K562 (cell line): ENCODE results near the gene VWA3A. TPM values are rescaled to one million over a fixed set of nuclear protein-coding genes. Genes with fewer than 3 reads are reported as not detected.
A peak's percentile ranks its signal among the peaks of the same experiment; 100 is the strongest.

Experiments used
- ATAC-seq: fragments of 200-7000 bp; cut with Tn5 transposase; 3 replicates; pipeline ENCODE4 v1.9.1; 2020; ENCODE audit warnings: moderate library complexity
- BruUV-seq: library from RNA; stranded (reverse); fragments of 400-500 nt; replicated peaks from 2 replicates; lab custom pipeline; 2021; lab: Mats Ljungman, UMichigan
- CTCF ChIA-PET: fragments of 300-600 bp; formaldehyde crosslinking; extraction: SDS; loops from one replicate; lab custom pipeline; 2021; ENCODE audit warnings: low intra/inter-chr PET ratio; lab: Yijun Ruan, JAX
- POLR2A ChIA-PET: fragments of 300-600, 350-650 bp; sonication (Branson Sonifier 250); formaldehyde crosslinking; extraction: SDS; loops from one replicate; lab custom pipeline; 2021; ENCODE audit warnings: antibody characterized with exemption, inconsistent platforms; lab: Yijun Ruan, JAX
- DNase-seq, 4 experiments: peaks; one replicate each; pipeline versions ENCODE4 v3.0.0 to v3.0.0-alpha.2; 2011 to 2018; ENCODE audit warnings: low spot score in 3 of 4, mixed read lengths in 3 of 4; ENCODE audit errors: extremely low read depth in 1 of 4
- FAIRE-seq: peaks from 2 replicates; lab custom pipeline; 2011; peaks lifted over from hg19 to GRCh38; lab: Jason Lieb, UNC
- H2AFZ ChIP-seq: 2 replicates; pipeline ENCODE4 v1.6.0; 2011; ENCODE audit warnings: low read depth, low read length, control low read depth, inconsistent platforms
- H3K27ac ChIP-seq: fragments of 200-600 bp; 3 replicates; pipeline ENCODE4 v1.8.0; 2011; ENCODE audit warnings: low read depth, mild to moderate bottlenecking, control low read depth, inconsistent platforms, low read length, moderate library complexity, mixed read lengths; ENCODE audit errors: extremely low read depth
- H3K27me3 ChIP-seq, 2 experiments: fragments of 300-600 bp in 1 of 2; 2 replicates in 1 of 2; 3 replicates in 1 of 2; pipeline versions ENCODE4 v1.6.0 to v1.8.0; 2011; ENCODE audit warnings: inconsistent platforms in 2 of 2, low read length in 2 of 2, mild to moderate bottlenecking in 1 of 2, mixed read lengths in 1 of 2, moderate library complexity in 1 of 2; ENCODE audit not compliant: control insufficient read depth in 2 of 2, insufficient read depth in 2 of 2
- H3K36me3 ChIP-seq: fragments of 300-600 bp; 3 replicates; pipeline ENCODE4 v1.8.0; 2011; ENCODE audit warnings: mild to moderate bottlenecking, low read length, inconsistent platforms; ENCODE audit not compliant: control insufficient read depth, insufficient read depth
- H3K4me1 ChIP-seq, 2 experiments: fragments of 200-600 bp in 1 of 2; replicated peaks in 1 of 2; 2 replicates in 1 of 2; 3 replicates in 1 of 2; pipeline versions ENCODE4 v1.5.1 to v1.8.0; 2011; ENCODE audit warnings: inconsistent platforms in 2 of 2, low read length in 2 of 2, mild to moderate bottlenecking in 1 of 2, mixed read lengths in 1 of 2, moderate library complexity in 1 of 2; ENCODE audit not compliant: control insufficient read depth in 2 of 2, insufficient read depth in 2 of 2
- H3K4me2 ChIP-seq: 2 replicates; pipeline ENCODE4 v1.6.1; 2011; ENCODE audit warnings: low read length, control low read depth, inconsistent platforms, mixed read lengths; ENCODE audit not compliant: insufficient read depth
- H3K4me3 ChIP-seq: fragments of 200-600 bp; sonication (generic), shearing (Covaris generic); 2 replicates; pipeline ENCODE4 v1.5.1; 2016; ENCODE audit warnings: control low read depth, inconsistent platforms
- H3K79me2 ChIP-seq: fragments of 200-600 bp; 3 replicates; pipeline ENCODE4 v1.8.0; 2011; ENCODE audit warnings: low read length, inconsistent platforms; ENCODE audit not compliant: control insufficient read depth, insufficient read depth
- H3K9ac ChIP-seq, 2 experiments: 2 replicates each; pipeline versions ENCODE4 v1.6.0 to v1.6.1; 2011; ENCODE audit warnings: low read depth in 2 of 2, low read length in 2 of 2, control low read depth in 1 of 2, inconsistent platforms in 1 of 2, mild to moderate bottlenecking in 1 of 2, mixed read lengths in 1 of 2; ENCODE audit not compliant: insufficient read depth in 1 of 2
- H3K9me1 ChIP-seq: one replicate; pipeline ENCODE4 v1.6.0; 2011; ENCODE audit warnings: inconsistent platforms, mild to moderate bottlenecking, low read length, moderate library complexity; ENCODE audit not compliant: control insufficient read depth, insufficient read depth
- H3K9me3 ChIP-seq: replicated peaks from 2 replicates; pipeline ENCODE4 v1.5.1; 2011; ENCODE audit warnings: low read depth, low read length, inconsistent platforms; ENCODE audit not compliant: control insufficient read depth, insufficient read depth
- H4K20me1 ChIP-seq: replicated peaks from 2 replicates; pipeline ENCODE4 v1.6.1; 2011; ENCODE audit warnings: low read length, inconsistent platforms, mixed read lengths; ENCODE audit not compliant: control insufficient read depth, insufficient read depth
- KLF1 ChIP-seq: fragments of 450-650 bp; IDR thresholded peaks from 2 replicates; pipeline ENCODE4 v1.6.1; 2016; ENCODE audit warnings: missing genetic modification characterization, missing compliant biosample characterization
- RAD21 ChIP-seq, 2 experiments: fragments of 250-450 bp in 1 of 2; fragments of 450-650 bp in 1 of 2; sonication (Bioruptor Pico) in 1 of 2; formaldehyde crosslinking in 1 of 2; IDR thresholded peaks in 1 of 2; conservative IDR thresholded peaks in 1 of 2; 2 replicates each; pipeline versions ENCODE4 v1.4.0 to v1.8.0; 2020 to 2022; ENCODE audit warnings: mild to moderate bottlenecking in 2 of 2, moderate library complexity in 1 of 2
- SIRT6 ChIP-seq: IDR thresholded peaks from one replicate; pipeline ENCODE4 v1.6.1; 2012; ENCODE audit warnings: low read depth, mild to moderate bottlenecking, control low read depth, inconsistent platforms, low read length, moderate library complexity
- STAT5A ChIP-seq: IDR thresholded peaks from 2 replicates; pipeline ENCODE4 v1.6.1; 2012; ENCODE audit warnings: low read length, inconsistent platforms, borderline replicate concordance
- ZNF282 ChIP-seq: sonication (generic); formaldehyde crosslinking; IDR thresholded peaks from 2 replicates; pipeline ENCODE4 v1.8.1; 2023; ENCODE audit warnings: missing genetic modification reagents
- ZNF79 ChIP-seq: fragments of 250-450 bp; sonication (Bioruptor Pico); IDR thresholded peaks from 2 replicates; pipeline ENCODE4 v1.4.0; 2020; ENCODE audit warnings: low read depth, mild to moderate bottlenecking, moderate library complexity
- WGBS: fragments of 100-300 bp; shearing (Covaris generic); methylation state at CpG from one replicate; pipeline ENCODE4 v1.1.6; 2016; ENCODE audit warnings: low coverage, mixed read lengths; ENCODE audit not compliant: insufficient coverage; ENCODE audit errors: missing lambda C conversion rate; 5-methylcytosine and 5-hydroxymethylcytosine counted together
- in situ Hi-C: fragments of 300-500 bp; cut with MboI; formaldehyde crosslinking; loops from 4 replicates; pipeline ENCODE4 v1.15.0; 2018; ENCODE audit warnings: inconsistent platforms, mixed read lengths
- intact Hi-C: fragments of 100-400 bp; cut with micrococcal nuclease; formaldehyde crosslinking; loops from 2 replicates; pipeline ENCODE4 v1.14.2; 2022
- polyA plus RNA-seq, 8 experiments: library from polyadenylated mRNA; depleted of rRNA in 4 of 8; stranded (reverse) in 5 of 8; unstranded in 3 of 8; fragments of >200 nt; fragmentation: Nextera tagmentation in 2 of 8; fragmentation: Illumina TruSeq in 1 of 8; extraction: Ambion mirVana in 2 of 8; extraction: Trizol in 1 of 8; gene quantifications; 2 replicates each; pipeline versions ENCODE4 v1.2.1 to v1.2.3, GENCODE V29; 2011 to 2014; ENCODE audit warnings: inconsistent platforms in 1 of 8, missing spikeins in 1 of 8
- total RNA-seq, 7 experiments: library from RNA; depleted of rRNA in 6 of 7; stranded (reverse); fragments of >200 nt in 6 of 7; fragmentation: Illumina TruSeq in 2 of 7; extraction: Trizol in 2 of 7; gene quantifications; 2 replicates each; pipeline versions ENCODE4 v1.2.1 to v1.2.3, GENCODE V29; 2011 to 2021; ENCODE audit warnings: low replicate concordance in 1 of 7
- TF ChIP-seq, protein P1 (sequence below): fragments of 250-450 bp; sonication (Bioruptor Pico); IDR thresholded peaks from 2 replicates; pipeline ENCODE4 v1.5.0; 2020; ENCODE audit warnings: mild to moderate bottlenecking
- TF ChIP-seq, protein P2 (sequence below), 3 experiments: IDR thresholded peaks in 2 of 3; conservative IDR thresholded peaks in 1 of 3; 2 replicates each; pipeline ENCODE4 v1.5.1; 2011 to 2012; ENCODE audit warnings: low read length in 3 of 3, mild to moderate bottlenecking in 3 of 3, control low read depth in 2 of 3, improper control_type of control experiment in 1 of 3, inconsistent platforms in 1 of 3, low read depth in 1 of 3, mixed read lengths in 1 of 3, moderate library complexity in 1 of 3; ENCODE audit not compliant: insufficient read depth in 2 of 3

VWA3A gene
- total and polyA plus RNA-seq, 9 of the 15 experiments (the other 6 are each of a cell fraction or from before 2014, with no cell fraction given) = not detected

DNA sequence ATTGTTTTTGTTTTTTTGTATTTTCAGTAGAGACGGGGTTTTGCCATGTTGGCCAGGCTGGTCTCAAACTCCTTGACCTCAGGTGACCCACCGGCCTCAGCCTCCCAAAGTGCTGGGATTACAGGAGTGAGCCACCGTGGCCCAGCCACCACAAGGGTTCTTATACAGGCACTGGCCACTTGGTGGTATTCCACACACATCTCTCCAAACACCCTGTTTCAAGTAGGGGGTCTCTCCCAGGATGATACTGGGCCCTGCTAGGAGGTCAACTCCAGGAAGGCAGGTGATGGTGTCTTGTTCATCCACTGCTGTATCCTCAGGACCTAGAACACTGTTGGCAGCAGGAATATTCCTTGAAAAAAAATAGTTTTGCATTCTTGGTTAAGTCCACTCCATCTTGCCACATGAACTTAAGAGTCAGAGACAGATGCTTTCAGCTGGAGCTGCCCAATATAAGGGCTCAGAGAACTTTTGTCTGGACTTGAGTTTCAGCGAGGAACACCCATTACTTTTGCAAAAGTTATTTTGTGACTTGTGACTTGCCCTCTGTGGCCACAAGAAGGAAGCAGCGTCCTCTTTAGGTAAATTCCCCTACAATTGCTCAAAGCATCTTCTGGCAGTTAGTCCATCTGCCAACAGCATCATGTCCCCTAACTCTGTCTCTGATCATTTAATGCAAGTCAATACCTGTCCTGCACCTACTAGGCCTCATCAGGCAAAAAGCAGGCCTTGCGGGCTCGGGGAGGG is 106.4 kb downstream of the VWA3A start:
- no peak overlapping the region for H3K4me3 ChIP-seq
- no TSS peak for BruUV-seq
- no peaks in the 10 kb centered on the region for H4K20me1 ChIP-seq
- H2AFZ ChIP-seq = 0 out of 2 replicates have a peak overlapping the region, but pooled peaks have one; percentile 3
- H3K36me3 ChIP-seq = no peaks in the 10 kb centered on the region
- no peak overlapping the region for H3K4me2 ChIP-seq
- no peaks in the 10 kb centered on the region for H3K27me3 ChIP-seq
- no peaks in the 10 kb centered on the region for H3K79me2 ChIP-seq
- TF ChIP-seq ZNF282 (CRISPR knock-in tag) = no peak
- TF ChIP-seq STAT5A = no peak
- no peak for TF ChIP-seq ZNF79 (CRISPR knock-in tag)
- TF ChIP-seq, protein P1, sequence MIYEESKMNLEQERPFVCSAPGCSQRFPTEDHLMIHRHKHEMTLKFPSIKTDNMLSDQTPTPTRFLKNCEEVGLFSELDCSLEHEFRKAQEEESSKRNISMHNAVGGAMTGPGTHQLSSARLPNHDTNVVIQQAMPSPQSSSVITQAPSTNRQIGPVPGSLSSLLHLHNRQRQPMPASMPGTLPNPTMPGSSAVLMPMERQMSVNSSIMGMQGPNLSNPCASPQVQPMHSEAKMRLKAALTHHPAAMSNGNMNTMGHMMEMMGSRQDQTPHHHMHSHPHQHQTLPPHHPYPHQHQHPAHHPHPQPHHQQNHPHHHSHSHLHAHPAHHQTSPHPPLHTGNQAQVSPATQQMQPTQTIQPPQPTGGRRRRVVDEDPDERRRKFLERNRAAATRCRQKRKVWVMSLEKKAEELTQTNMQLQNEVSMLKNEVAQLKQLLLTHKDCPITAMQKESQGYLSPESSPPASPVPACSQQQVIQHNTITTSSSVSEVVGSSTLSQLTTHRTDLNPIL (CRISPR knock-in tag) = no peak
- peak in 1 of 2 experiments; percentile 42; a peak in 2 of 4 replicates for TF ChIP-seq RAD21 (CRISPR knock-in tag; conservative IDR thresholded peaks at IDR 0.05 in 1 of 2, IDR thresholded peaks at IDR 0.05 in 1 of 2)
- TF ChIP-seq SIRT6 = no peak
- no peak for TF ChIP-seq KLF1
- TF ChIP-seq, protein P2, sequence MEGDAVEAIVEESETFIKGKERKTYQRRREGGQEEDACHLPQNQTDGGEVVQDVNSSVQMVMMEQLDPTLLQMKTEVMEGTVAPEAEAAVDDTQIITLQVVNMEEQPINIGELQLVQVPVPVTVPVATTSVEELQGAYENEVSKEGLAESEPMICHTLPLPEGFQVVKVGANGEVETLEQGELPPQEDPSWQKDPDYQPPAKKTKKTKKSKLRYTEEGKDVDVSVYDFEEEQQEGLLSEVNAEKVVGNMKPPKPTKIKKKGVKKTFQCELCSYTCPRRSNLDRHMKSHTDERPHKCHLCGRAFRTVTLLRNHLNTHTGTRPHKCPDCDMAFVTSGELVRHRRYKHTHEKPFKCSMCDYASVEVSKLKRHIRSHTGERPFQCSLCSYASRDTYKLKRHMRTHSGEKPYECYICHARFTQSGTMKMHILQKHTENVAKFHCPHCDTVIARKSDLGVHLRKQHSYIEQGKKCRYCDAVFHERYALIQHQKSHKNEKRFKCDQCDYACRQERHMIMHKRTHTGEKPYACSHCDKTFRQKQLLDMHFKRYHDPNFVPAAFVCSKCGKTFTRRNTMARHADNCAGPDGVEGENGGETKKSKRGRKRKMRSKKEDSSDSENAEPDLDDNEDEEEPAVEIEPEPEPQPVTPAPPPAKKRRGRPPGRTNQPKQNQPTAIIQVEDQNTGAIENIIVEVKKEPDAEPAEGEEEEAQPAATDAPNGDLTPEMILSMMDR (IDR thresholded peaks at IDR 0.05 in 2 of 3, conservative IDR thresholded peaks at IDR 0.05 in 1 of 3; ENCODE audit: insufficient read depth in 2 of 3, low read depth in 1 of 3, low read length in 3 of 3) = peak; percentile 21 to 47 (median 36); a peak in 3 of 6 replicates
- in situ Hi-C loops = no loop called here
- DNase-seq (peak in 1 of 4 experiments; percentile 7), FAIRE-seq (no peak), ATAC-seq (no peak)
- CTCF ChIA-PET = interaction anchor here (0.9 kb wide), 1 partner anchor 98 kb away, joined by 3 read pairs; no protein-coding TSS in a partner anchor
- H3K4me1 ChIP-seq = peaks cover 11 to 14% of the 10 kb centered on the region in 2 experiments; a peak in 4 of 5 replicates
- no peaks in the 10 kb centered on the region for H3K9me1 ChIP-seq
- no peak overlapping the region; a peak in 1 of 4 replicates for H3K9ac ChIP-seq
- 56% methylated on average over 7 of the region's 7 CpGs for WGBS
- no peak overlapping the region for H3K27ac ChIP-seq
- intact Hi-C loops = loop anchor here (5.0 kb wide), 2 partner anchors 174 to 1041 kb away; partner anchors contain the start of genes CDR2 and LDAF1
- POLR2A ChIA-PET = no interaction called here
- no peaks in the 10 kb centered on the region for H3K9me3 ChIP-seq
